SJSA1 (cell line): ENCODE results near the gene VPS54. TPM values are rescaled to one million over a fixed set of nuclear protein-coding genes. Genes with fewer than 3 reads are reported as not detected.

ENCODE experiments used
- DNase-seq, 2 experiments: peaks; one replicate each; pipeline ENCODE4 v3.0.0-alpha.2; 2015 to 2020; ENCODE audit warnings: low spot score in 2 of 2, low read depth in 1 of 2
- H3K27ac ChIP-seq: fragments of 250-450 bp; sonication (Bioruptor Pico); 2 replicates; pipeline ENCODE4 v1.5.1; 2020; ENCODE audit warnings: mild to moderate bottlenecking, moderate library complexity
- H3K27me3 ChIP-seq: fragments of 250-450 bp; sonication (Bioruptor Pico); replicated peaks from 2 replicates; pipeline ENCODE4 v1.5.1; 2020; ENCODE audit warnings: mild to moderate bottlenecking, moderate library complexity
- H3K36me3 ChIP-seq: fragments of 250-450 bp; sonication (Bioruptor Pico); 2 replicates; pipeline ENCODE4 v1.5.1; 2020; ENCODE audit warnings: mild to moderate bottlenecking
- H3K4me1 ChIP-seq: fragments of 250-450 bp; sonication (Bioruptor Pico); replicated peaks from 2 replicates; pipeline ENCODE4 v1.6.1; 2021; ENCODE audit warnings: mild to moderate bottlenecking
- H3K4me3 ChIP-seq: fragments of 250-450 bp; sonication (Bioruptor Pico); 2 replicates; pipeline ENCODE4 v1.5.1; 2020; ENCODE audit warnings: mild to moderate bottlenecking
- H3K9me3 ChIP-seq: fragments of 250-450 bp; sonication (Bioruptor Pico); replicated peaks from 2 replicates; pipeline ENCODE4 v1.5.1; 2020; ENCODE audit warnings: mild to moderate bottlenecking
- total RNA-seq: library from RNA; depleted of rRNA; stranded (reverse); fragments of >200 nt; shearing (Covaris generic); gene quantifications from 2 replicates; pipeline ENCODE4 v1.2.3, GENCODE V29; 2014

Gene VPS54
- total RNA-seq, 1 experiment from 2014 or later, result 32.8 TPM

DNA sequence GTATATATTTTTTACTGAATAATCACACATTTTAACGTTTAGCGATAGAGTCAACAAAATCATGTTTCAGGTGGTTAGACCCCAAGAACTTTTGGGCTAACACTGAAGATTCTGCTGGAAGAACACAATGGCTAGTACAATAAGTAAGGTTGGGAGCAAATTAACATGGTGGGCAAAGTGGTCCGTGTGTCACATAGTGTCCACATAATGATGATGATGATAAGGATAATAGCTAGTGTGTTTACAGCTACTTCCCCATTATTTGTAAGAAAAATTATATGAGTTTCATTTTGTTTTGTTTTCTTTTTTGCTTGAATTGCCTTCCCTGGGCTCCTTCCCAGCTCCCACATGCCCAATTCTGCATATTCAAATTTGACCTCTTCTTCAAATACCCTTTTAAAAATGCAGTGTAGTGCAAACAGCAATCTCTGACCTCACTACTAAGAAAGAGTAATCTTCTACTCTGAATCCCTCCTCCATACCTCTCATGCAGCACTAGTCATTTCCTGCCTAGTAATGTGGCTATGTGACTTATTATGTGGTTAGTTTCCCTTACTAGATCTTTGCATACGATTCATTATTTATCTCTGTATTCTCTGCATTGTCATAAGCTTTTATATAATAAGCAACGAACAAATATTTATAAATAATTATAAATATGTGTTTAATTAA is 16.9 kb upstream of the VPS54 start:
- Histone ChIP-seq H3K9me3 (no peaks in the 10 kb centered on the region), H3K4me1 (no peaks in the 10 kb centered on the region), H3K4me3 (no peak overlapping the region), H3K36me3 (no peaks in the 10 kb centered on the region), H3K27ac (no peak overlapping the region), H3K27me3 (no peaks in the 10 kb centered on the region)
- DNase-seq, result peak in 1 of 2 experiments; percentile 16

DNA sequence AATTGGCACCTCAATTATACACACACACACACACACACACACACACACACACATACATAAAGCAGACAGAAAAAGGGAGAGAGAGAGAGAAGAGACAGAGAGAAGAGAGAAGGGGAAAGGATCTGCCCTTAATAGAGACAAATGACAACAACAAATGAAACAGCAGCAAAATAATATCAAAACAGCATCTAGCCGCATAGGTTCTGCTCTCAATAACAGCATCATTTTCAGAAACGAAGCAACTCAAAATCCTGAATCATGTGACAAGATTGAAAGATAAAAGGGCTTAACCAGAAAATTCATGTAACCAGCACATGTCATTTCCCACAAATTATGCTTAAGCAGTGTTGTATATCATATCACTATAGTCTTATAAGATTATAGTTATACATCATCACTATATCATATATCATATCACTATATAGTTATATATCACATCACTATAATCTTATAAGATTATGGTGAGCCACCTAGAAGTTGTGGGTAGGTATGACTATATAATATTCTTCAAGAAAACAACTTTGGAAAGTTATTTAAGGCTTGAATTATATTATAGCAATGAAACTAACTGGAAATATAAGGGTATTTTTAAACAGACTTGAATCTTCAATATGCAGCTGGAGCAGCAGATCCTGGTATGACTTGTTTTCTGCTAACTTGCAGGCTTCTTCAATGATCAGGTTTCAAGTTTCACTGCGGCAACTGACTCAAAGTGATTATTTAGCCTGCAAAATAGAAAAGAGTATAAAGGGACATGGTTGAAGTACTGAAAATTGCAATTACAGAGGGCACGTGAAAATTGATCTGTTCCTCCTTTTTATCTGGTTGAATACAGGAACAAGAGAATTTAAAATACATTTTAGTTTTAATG is 16.1 kb upstream of the VPS54 start:
- Histone ChIP-seq H3K4me1 (no peaks in the 10 kb centered on the region), H3K27me3 (no peaks in the 10 kb centered on the region), H3K36me3 (no peaks in the 10 kb centered on the region), H3K4me3 (no peak overlapping the region), H3K9me3 (no peaks in the 10 kb centered on the region), H3K27ac (no peak overlapping the region)
- no peak for DNase-seq

DNA sequence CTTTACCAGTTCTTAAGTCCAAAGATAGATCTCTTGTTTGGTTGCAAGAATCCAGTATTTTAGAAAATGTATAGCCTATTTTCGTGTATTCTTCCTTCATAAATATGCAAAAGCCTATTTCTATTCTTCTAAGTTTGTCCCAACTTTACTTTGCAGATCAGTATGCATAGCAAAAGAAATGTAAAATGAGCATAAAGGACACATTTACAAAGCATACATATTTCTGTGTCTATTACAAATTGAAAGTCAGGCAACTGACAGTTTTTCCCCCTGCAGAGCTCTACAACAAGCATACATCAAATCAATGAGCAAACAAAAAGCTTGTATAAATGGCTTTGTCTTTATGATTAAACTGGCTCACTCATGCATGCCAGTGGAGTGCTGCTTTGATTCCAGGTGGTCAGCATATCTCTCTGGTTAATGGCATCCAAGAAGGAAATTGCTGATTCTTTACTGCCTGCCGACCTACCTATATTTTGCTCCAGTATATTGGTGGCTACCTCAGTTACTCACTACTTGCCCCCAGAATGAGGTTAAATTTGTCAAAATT is 10.0 kb upstream of the VPS54 start:
- Histone ChIP-seq H3K4me1 (no peaks in the 10 kb centered on the region), H3K36me3 (no peaks in the 10 kb centered on the region), H3K4me3 (no peak overlapping the region), H3K9me3 (no peaks in the 10 kb centered on the region), H3K27ac (no peak overlapping the region), H3K27me3 (no peaks in the 10 kb centered on the region)
- no peak for DNase-seq

DNA sequence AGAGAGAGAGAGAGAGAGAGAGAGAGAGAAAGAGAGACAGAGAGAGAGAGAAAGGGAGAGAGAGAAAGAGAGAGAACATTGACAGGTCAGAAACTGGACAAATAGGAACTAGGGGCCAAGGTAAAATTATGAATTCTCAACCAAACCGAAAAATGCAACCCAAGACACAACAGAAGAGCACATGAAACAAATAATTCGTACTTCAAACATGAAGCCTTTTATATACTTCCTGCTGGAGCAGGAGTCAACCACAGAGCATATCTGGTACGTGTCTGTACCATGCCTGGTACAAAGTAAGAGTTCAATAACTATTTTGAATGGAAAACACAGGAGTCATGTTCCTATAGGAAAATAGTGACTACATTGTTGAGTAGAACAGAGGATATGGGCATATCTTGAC is 6.5 kb upstream of the VPS54 start:
- H3K27me3 ChIP-seq, result no peaks in the 10 kb centered on the region
- H3K36me3 ChIP-seq, result no peaks in the 10 kb centered on the region
- DNase-seq, result no peak
- H3K4me3 ChIP-seq, result no peak overlapping the region
- no peaks in the 10 kb centered on the region for H3K9me3 ChIP-seq
- peaks cover 5% of the 10 kb centered on the region for H3K4me1 ChIP-seq
- no peak overlapping the region for H3K27ac ChIP-seq

DNA sequence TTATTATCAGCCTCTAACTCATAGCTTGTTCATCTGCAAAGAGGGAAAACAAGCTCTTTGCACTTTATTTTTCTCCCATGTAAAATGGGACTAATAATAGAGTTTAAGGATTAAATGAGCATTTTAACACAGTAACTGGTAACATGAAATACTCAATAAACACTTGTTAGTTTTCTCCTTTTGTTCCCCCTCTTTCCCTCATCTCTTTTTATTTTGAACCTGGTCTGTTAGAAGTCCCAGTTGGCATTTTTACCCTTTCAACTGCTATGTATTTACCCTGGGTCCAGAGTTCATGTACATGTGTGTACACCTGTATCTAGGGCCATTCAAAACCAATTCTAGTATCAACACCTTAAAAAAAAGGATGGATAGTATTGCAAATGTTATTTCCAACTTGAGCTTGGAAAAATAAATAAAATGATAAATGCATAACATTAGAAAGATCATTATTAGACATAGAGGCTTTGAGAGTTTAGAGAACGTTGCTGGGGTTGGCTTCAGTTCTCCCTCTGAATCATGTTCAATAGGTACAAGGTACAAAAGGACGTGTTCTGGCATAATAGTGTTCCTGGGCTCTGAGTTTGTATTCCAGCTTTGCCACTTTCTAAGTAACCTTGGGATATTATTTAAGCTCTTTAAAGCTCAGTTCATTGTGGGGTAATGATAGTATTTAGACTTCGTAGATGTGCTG is 5.2 kb upstream of the VPS54 start:
- H3K4me3 ChIP-seq, result no peak overlapping the region
- no peaks in the 10 kb centered on the region; the same call in 1 of the 2 replicates for H3K36me3 ChIP-seq
- DNase-seq, result no peak
- no peak overlapping the region for H3K27ac ChIP-seq
- H3K27me3 ChIP-seq, result no peaks in the 10 kb centered on the region
- H3K4me1 ChIP-seq, result peaks cover 19% of the 10 kb centered on the region
- H3K9me3 ChIP-seq, result no peaks in the 10 kb centered on the region

GRCh38 chr2:64023485-64024258 is 4.4 kb upstream of the VPS54 start:
- Histone ChIP-seq H3K4me3 (no peak overlapping the region), H3K36me3 (peaks cover 4% of the 10 kb centered on the region), H3K4me1 (peaks cover 22% of the 10 kb centered on the region), H3K27ac (no peak overlapping the region), H3K9me3 (no peaks in the 10 kb centered on the region), H3K27me3 (no peaks in the 10 kb centered on the region)
- DNase-seq, result no peak

- Histone ChIP-seq H3K4me1 (peaks cover 22% of the 10 kb centered on the region), H3K9me3 (no peaks in the 10 kb centered on the region), H3K27ac (no peak overlapping the region), H3K4me3 (no peak overlapping the region), H3K36me3 (peaks cover 4% of the 10 kb centered on the region), H3K27me3 (no peaks in the 10 kb centered on the region)
- DNase-seq, result peak in 1 of 2 experiments; percentile 24
Observed at GRCh38 chr2:64021578-64021977, 2.4 kb upstream of the VPS54 start.

GRCh38 chr2:64019975-64020528 is 824 bp upstream of the VPS54 start:
- Histone ChIP-seq H3K4me1 (peaks cover 22% of the 10 kb centered on the region), H3K27me3 (no peaks in the 10 kb centered on the region), H3K36me3 (peaks cover 6% of the 10 kb centered on the region), H3K9me3 (no peaks in the 10 kb centered on the region), H3K4me3 (peak overlapping the region; percentile 91), H3K27ac (peak overlapping the region; percentile 94)
- DNase-seq, result no peak

DNA sequence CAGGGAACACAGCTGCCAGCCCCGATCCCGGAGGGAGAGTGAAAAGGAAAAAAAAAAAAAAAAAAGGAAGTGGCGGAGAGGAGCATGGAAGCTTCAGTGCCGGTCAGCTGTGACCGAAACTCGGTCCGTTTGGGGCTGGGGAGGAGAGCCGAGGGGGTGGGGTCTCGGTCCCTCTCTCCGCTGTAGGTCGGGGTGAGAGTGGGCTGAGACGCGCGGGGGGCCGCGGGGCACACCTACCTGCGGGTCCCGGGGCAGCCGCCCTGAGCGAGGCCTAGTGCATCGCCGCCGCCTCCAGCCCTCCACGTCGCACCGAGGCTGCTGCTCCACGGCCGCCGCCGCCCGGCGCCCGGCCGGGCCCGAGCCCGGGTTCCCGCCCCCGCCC is 536 bp downstream of the VPS54 start:
- peak overlapping the region; percentile 91 for H3K4me3 ChIP-seq
- no peaks in the 10 kb centered on the region for H3K9me3 ChIP-seq
- peak overlapping the region; percentile 94 for H3K27ac ChIP-seq
- H3K4me1 ChIP-seq, result peaks cover 22% of the 10 kb centered on the region
- peaks cover 6% of the 10 kb centered on the region for H3K36me3 ChIP-seq
- no peak for DNase-seq
- H3K27me3 ChIP-seq, result no peaks in the 10 kb centered on the region

DNA sequence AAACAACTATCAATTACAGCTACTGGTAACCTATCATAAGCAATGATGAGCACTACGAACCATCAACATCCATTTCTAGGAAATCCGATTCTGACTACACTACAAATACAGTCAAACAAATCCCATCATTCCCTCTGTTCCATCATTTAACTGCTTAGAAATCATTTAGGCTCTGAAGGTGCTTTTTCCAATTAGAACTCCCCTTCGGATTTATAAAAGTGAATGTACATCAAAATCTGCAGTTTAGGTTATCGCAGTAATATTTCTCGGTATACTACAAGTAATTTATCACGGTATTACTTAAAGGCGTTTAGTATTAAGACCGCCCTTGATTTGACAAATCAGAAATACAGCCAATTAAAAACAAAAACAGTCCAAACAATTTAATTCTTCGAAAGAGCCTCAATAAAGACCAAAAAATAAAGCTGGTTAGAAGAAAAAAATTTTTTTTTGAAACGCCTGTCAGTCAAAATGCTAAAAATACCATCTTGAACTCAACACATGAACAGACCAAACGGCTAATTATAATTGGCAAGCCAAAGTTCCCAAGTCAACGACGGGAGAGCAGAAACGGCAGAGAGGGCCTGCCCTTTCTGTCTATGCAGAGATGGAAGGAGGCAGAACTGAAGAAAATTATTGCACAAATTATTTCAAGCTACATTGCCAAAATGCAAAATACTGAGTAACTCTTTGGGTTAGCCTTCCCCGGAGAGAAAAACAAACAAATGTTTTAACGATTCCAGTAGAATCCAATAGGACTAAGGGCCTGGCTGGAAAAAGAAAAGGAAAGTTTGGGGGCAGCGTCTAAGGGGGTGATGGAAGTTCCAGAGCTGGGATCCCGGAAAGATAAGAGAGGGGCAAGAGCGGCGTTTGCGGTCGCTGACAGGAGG is 1.2 kb downstream of the VPS54 start:
- Histone ChIP-seq H3K9me3 (no peaks in the 10 kb centered on the region), H3K27me3 (no peaks in the 10 kb centered on the region), H3K4me1 (peaks cover 22% of the 10 kb centered on the region), H3K27ac (peak overlapping the region; percentile 94), H3K4me3 (peak overlapping the region; percentile 91), H3K36me3 (peaks cover 8% of the 10 kb centered on the region)
- DNase-seq, result peak in 1 of 2 experiments; percentile 67

- H3K27me3 ChIP-seq, result no peaks in the 10 kb centered on the region
- no peak for DNase-seq
Observed at GRCh38 chr2:64015898-64016297, 3.3 kb downstream of the VPS54 start.

GRCh38 chr2:64015391-64015790 is 3.8 kb downstream of the VPS54 start:
- H3K4me3 ChIP-seq, result no peak overlapping the region
- peaks cover 12% of the 10 kb centered on the region for H3K36me3 ChIP-seq
- no peak overlapping the region for H3K27ac ChIP-seq
- H3K27me3 ChIP-seq, result no peaks in the 10 kb centered on the region
- peaks cover 13% of the 10 kb centered on the region for H3K4me1 ChIP-seq
- DNase-seq, result no peak
- no peaks in the 10 kb centered on the region for H3K9me3 ChIP-seq

More at GRCh38 chr2:64015898-64016297, 3.3 kb downstream of the VPS54 start:
- H3K4me1 ChIP-seq, result peaks cover 18% of the 10 kb centered on the region
- no peaks in the 10 kb centered on the region for H3K9me3 ChIP-seq
- H3K4me3 ChIP-seq, result no peak overlapping the region
- no peak overlapping the region for H3K27ac ChIP-seq
- H3K36me3 ChIP-seq, result peaks cover 12% of the 10 kb centered on the region
